ENCODE data around the gene ORMDL1. TPM values are rescaled to one million over a fixed set of nuclear protein-coding genes. Genes with fewer than 3 reads are reported as not detected.

Gene ORMDL1
- 10 to 100 TPM; 65.6 to 81.1 TPM for total RNA-seq

GRCh38 chr2:189783927-189784867 is at the start of gene ORMDL1, which contains the start of gene PMS1:
Gene ORMDL1, minus strand, starts transcription at chr2:189784339. Its CDS starts 1,744 bp downstream, at chr2:189782595.
Gene PMS1, plus strand, starts transcription at chr2:189784450. Its CDS starts 7,360 bp downstream, at chr2:189791810.
- peak; percentile 93 for DNase-seq
- Mint-ChIP-seq H3K4me1 (peaks cover 51% of the 10 kb centered on the region), H3K9me3 (no peaks in the 10 kb centered on the region), H3K4me3 (peak within 1 kb of the TSS; percentile 96), H3K27me3 (no peaks in the 10 kb centered on the region), H3K27ac (peak within 1 kb of the TSS; percentile 98), H3K36me3 (ENCODE audit: low read depth) (peaks cover 57% of the 10 kb centered on the region)
- ChIA-PET POLR2A (no interaction called here), CTCF (interaction anchor here (0.9 to 2.8 kb wide), 5 partner anchors 11 to 122 kb away, joined by 3 to 12 read pairs (median 5); partner anchors contain the start of genes ASNSD1 and OSGEPL1)

- Mint-ChIP-seq H3K27me3 (no peaks in the 10 kb centered on the region), H3K36me3 (ENCODE audit: low read depth) (peaks cover 6% of the 10 kb centered on the region), H3K27ac (no peak overlapping the region), H3K9me3 (no peaks in the 10 kb centered on the region), H3K4me1 (no peaks in the 10 kb centered on the region), H3K4me3 (no peak overlapping the region)
- ChIA-PET POLR2A (no interaction called here), CTCF (no interaction called here)
- DNase-seq = no peak
These were observed 46.4 kb upstream of the ORMDL1 start for GRCh38 chr2:189830510-189830909.

- ChIA-PET POLR2A (no interaction called here), CTCF (no interaction called here)
- DNase-seq = no peak
- no peak overlapping the region for H3K27ac Mint-ChIP-seq
- no peaks in the 10 kb centered on the region for H3K4me1 Mint-ChIP-seq
- no peaks in the 10 kb centered on the region for H3K27me3 Mint-ChIP-seq
- H3K9me3 Mint-ChIP-seq = no peaks in the 10 kb centered on the region
- peaks cover 6% of the 10 kb centered on the region for H3K36me3 Mint-ChIP-seq (ENCODE audit: low read depth)
- H3K4me3 Mint-ChIP-seq = no peak overlapping the region
These were observed 45.1 kb upstream of the ORMDL1 start for GRCh38 chr2:189829102-189829833.

GRCh38 chr2:189826039-189826438 is 41.9 kb upstream of the ORMDL1 start:
- no peaks in the 10 kb centered on the region for H3K27me3 Mint-ChIP-seq
- no peaks in the 10 kb centered on the region for H3K4me1 Mint-ChIP-seq
- H3K9me3 Mint-ChIP-seq = no peaks in the 10 kb centered on the region
- peaks cover 4% of the 10 kb centered on the region for H3K36me3 Mint-ChIP-seq (ENCODE audit: low read depth)
- H3K4me3 Mint-ChIP-seq = no peak overlapping the region
- no peak for DNase-seq
- H3K27ac Mint-ChIP-seq = no peak overlapping the region
- ChIA-PET CTCF (no interaction called here), POLR2A (no interaction called here)

GRCh38 chr2:189824694-189825396 is 40.7 kb upstream of the ORMDL1 start:
- no peak for DNase-seq
- POLR2A ChIA-PET = no interaction called here
- Mint-ChIP-seq H3K4me3 (no peak overlapping the region), H3K36me3 (ENCODE audit: low read depth) (peaks cover 9% of the 10 kb centered on the region), H3K27me3 (no peaks in the 10 kb centered on the region), H3K27ac (no peak overlapping the region), H3K9me3 (no peaks in the 10 kb centered on the region), H3K4me1 (no peaks in the 10 kb centered on the region)
- CTCF ChIA-PET = no interaction called here

GRCh38 chr2:189821953-189822748 is 38.0 kb upstream of the ORMDL1 start:
- Mint-ChIP-seq H3K4me1 (no peaks in the 10 kb centered on the region), H3K36me3 (ENCODE audit: low read depth) (peaks cover 15% of the 10 kb centered on the region), H3K27ac (no peak overlapping the region), H3K4me3 (no peak overlapping the region), H3K27me3 (no peaks in the 10 kb centered on the region), H3K9me3 (no peaks in the 10 kb centered on the region)
- POLR2A ChIA-PET = no interaction called here
- no peak for DNase-seq
- CTCF ChIA-PET = no interaction called here

GRCh38 chr2:189819297-189819704 is 35.2 kb upstream of the ORMDL1 start:
- ChIA-PET POLR2A (no interaction called here), CTCF (no interaction called here)
- H3K27ac Mint-ChIP-seq = no peak overlapping the region
- no peaks in the 10 kb centered on the region for H3K27me3 Mint-ChIP-seq
- H3K9me3 Mint-ChIP-seq = no peaks in the 10 kb centered on the region
- no peak overlapping the region for H3K4me3 Mint-ChIP-seq
- peaks cover 23% of the 10 kb centered on the region for H3K36me3 Mint-ChIP-seq (ENCODE audit: low read depth)
- no peak for DNase-seq
- no peaks in the 10 kb centered on the region for H3K4me1 Mint-ChIP-seq

GRCh38 chr2:189818249-189819038 is 34.3 kb upstream of the ORMDL1 start:
- H3K36me3 Mint-ChIP-seq (ENCODE audit: low read depth) = peaks cover 23% of the 10 kb centered on the region
- ChIA-PET POLR2A (no interaction called here), CTCF (no interaction called here)
- H3K4me1 Mint-ChIP-seq = no peaks in the 10 kb centered on the region
- no peaks in the 10 kb centered on the region for H3K27me3 Mint-ChIP-seq
- no peak overlapping the region for H3K4me3 Mint-ChIP-seq
- DNase-seq = no peak
- no peak overlapping the region for H3K27ac Mint-ChIP-seq
- H3K9me3 Mint-ChIP-seq = no peaks in the 10 kb centered on the region

GRCh38 chr2:189803431-189803830 is 19.3 kb upstream of the ORMDL1 start:
- DNase-seq = no peak
- Mint-ChIP-seq H3K4me1 (no peaks in the 10 kb centered on the region), H3K27ac (no peak overlapping the region), H3K27me3 (no peaks in the 10 kb centered on the region), H3K4me3 (no peak overlapping the region), H3K36me3 (ENCODE audit: low read depth) (peaks cover 8% of the 10 kb centered on the region), H3K9me3 (no peaks in the 10 kb centered on the region)
- POLR2A ChIA-PET = no interaction called here
- CTCF ChIA-PET = interaction anchor here (1.7 kb wide), 1 partner anchor 20 kb away, joined by 6 read pairs; the partner anchor contains the start of genes ORMDL1 and PMS1

- Mint-ChIP-seq H3K27me3 (no peaks in the 10 kb centered on the region), H3K9me3 (no peaks in the 10 kb centered on the region), H3K36me3 (ENCODE audit: low read depth) (peaks cover 12% of the 10 kb centered on the region), H3K27ac (no peak overlapping the region), H3K4me3 (no peak overlapping the region), H3K4me1 (peaks cover 4% of the 10 kb centered on the region)
- CTCF ChIA-PET = interaction anchor here (1.2 to 1.7 kb wide), 2 partner anchors 11 to 19 kb away, joined by 4 to 6 read pairs; partner anchors contain the start of genes ORMDL1 and PMS1
- DNase-seq = no peak
- POLR2A ChIA-PET = no interaction called here
These were observed 18.3 kb upstream of the ORMDL1 start for GRCh38 chr2:189802396-189802912.

GRCh38 chr2:189799531-189799930 is 15.4 kb upstream of the ORMDL1 start:
- Mint-ChIP-seq H3K36me3 (ENCODE audit: low read depth) (peaks cover 16% of the 10 kb centered on the region), H3K4me3 (no peak overlapping the region), H3K27me3 (no peaks in the 10 kb centered on the region), H3K4me1 (peaks cover 4% of the 10 kb centered on the region), H3K9me3 (no peaks in the 10 kb centered on the region), H3K27ac (no peak overlapping the region)
- ChIA-PET POLR2A (no interaction called here), CTCF (no interaction called here)
- DNase-seq = no peak

Data from activated CD4-positive, alpha-beta T cell treated with anti-CD3 and anti-CD28 coated beads, Interleukin-2, amount 10 ng/mL, durations not matched to agents 7 days and 5 days (primary cell).